K562 (cell line): ENCODE measurements around the gene RAB2B. TPM values are rescaled to one million over a fixed set of nuclear protein-coding genes. Genes with fewer than 3 reads are reported as not detected.
A peak's percentile ranks its signal among the peaks of the same experiment; 100 is the strongest.

Experiments used
- ARID2 ChIP-seq: fragments of 450-650 bp; IDR thresholded peaks from 2 replicates; pipeline ENCODE4 v1.6.1; 2017; ENCODE audit warnings: antibody characterized with exemption, mild to moderate bottlenecking
- CCNT2 ChIP-seq: IDR thresholded peaks from 2 replicates; pipeline ENCODE4 v1.6.1; 2011; ENCODE audit warnings: borderline replicate concordance, low read depth, mild to moderate bottlenecking, moderate library complexity, mixed read lengths, low read length; ENCODE audit not compliant: insufficient read length; ENCODE audit errors: extremely low read depth
- EP400 ChIP-seq: fragments of 450-650 bp; IDR thresholded peaks from 2 replicates; pipeline ENCODE4 v1.6.1; 2017; ENCODE audit warnings: antibody characterized with exemption, mild to moderate bottlenecking, moderate library complexity
- HDGF ChIP-seq: fragments of 450-650 bp; IDR thresholded peaks from 2 replicates; pipeline ENCODE4 v1.6.1; 2016
- LCOR ChIP-seq: sonication (generic); formaldehyde crosslinking; IDR thresholded peaks from 2 replicates; pipeline ENCODE4 v1.8.0; 2022; ENCODE audit warnings: mild to moderate bottlenecking, missing genetic modification reagents
- OTX1 ChIP-seq: fragments of 450-650 bp; formaldehyde crosslinking; IDR thresholded peaks from 2 replicates; pipeline ENCODE4 v1.4.0; 2022; ENCODE audit warnings: mild to moderate bottlenecking
- RCOR1 ChIP-seq, 2 experiments: IDR thresholded peaks; 2 replicates each; pipeline ENCODE4 v1.6.1; 2012; ENCODE audit warnings: low read depth in 2 of 2, low read length in 2 of 2, borderline replicate concordance in 1 of 2, improper control_type of control experiment in 1 of 2
- RUNX1 ChIP-seq: sonication (generic); IDR thresholded peaks from 2 replicates; pipeline ENCODE4 v1.6.1; 2016; ENCODE audit warnings: antibody characterized with exemption, low read depth
- SMARCA4 ChIP-seq: fragments of 450-650 bp; IDR thresholded peaks from 2 replicates; pipeline ENCODE4 v1.6.1; 2016
- U2AF2 ChIP-seq: fragments of 200-400 bp; formaldehyde crosslinking; optimal IDR thresholded peaks from 2 replicates; pipeline ENCODE3; 2017; ENCODE audit warnings: low read depth, mild to moderate bottlenecking, low read length
- ZEB2 ChIP-seq: fragments of 450-650 bp; IDR thresholded peaks from 2 replicates; pipeline ENCODE4 v1.6.1; 2016
- polyA plus RNA-seq, 8 experiments: library from polyadenylated mRNA; depleted of rRNA in 4 of 8; stranded (reverse) in 5 of 8; unstranded in 3 of 8; fragments of >200 nt; fragmentation: Nextera tagmentation in 2 of 8; fragmentation: Illumina TruSeq in 1 of 8; extraction: Ambion mirVana in 2 of 8; extraction: Trizol in 1 of 8; gene quantifications; 2 replicates each; pipeline versions ENCODE4 v1.2.1 to v1.2.3, GENCODE V29; 2011 to 2014; ENCODE audit warnings: inconsistent platforms in 1 of 8, missing spikeins in 1 of 8
- total RNA-seq, 7 experiments: library from RNA; depleted of rRNA in 6 of 7; stranded (reverse); fragments of >200 nt in 6 of 7; fragmentation: Illumina TruSeq in 2 of 7; extraction: Trizol in 2 of 7; gene quantifications; 2 replicates each; pipeline versions ENCODE4 v1.2.1 to v1.2.3, GENCODE V29; 2011 to 2021; ENCODE audit warnings: low replicate concordance in 1 of 7
- TF ChIP-seq, protein P1 (sequence below), 2 experiments: fragments of 450-650 bp in 1 of 2; sonication (generic) in 1 of 2; formaldehyde crosslinking in 1 of 2; IDR thresholded peaks; 2 replicates each; pipeline versions ENCODE4 v1.7.1 to v1.9.0; 2016 to 2022; ENCODE audit warnings: inconsistent platforms in 1 of 2, mild to moderate bottlenecking in 1 of 2, missing genetic modification reagents in 1 of 2
- TF ChIP-seq, protein P2 (sequence below), 3 experiments: IDR thresholded peaks in 2 of 3; conservative IDR thresholded peaks in 1 of 3; 2 replicates each; pipeline ENCODE4 v1.5.1; 2011 to 2012; ENCODE audit warnings: low read length in 3 of 3, mild to moderate bottlenecking in 3 of 3, control low read depth in 2 of 3, improper control_type of control experiment in 1 of 3, inconsistent platforms in 1 of 3, low read depth in 1 of 3, mixed read lengths in 1 of 3, moderate library complexity in 1 of 3; ENCODE audit not compliant: insufficient read depth in 2 of 3
- TF ChIP-seq, protein P3 (sequence below): IDR thresholded peaks from 2 replicates; pipeline ENCODE4 v1.6.1; 2012; ENCODE audit warnings: low read depth, low read length, improper control_type of control experiment, borderline replicate concordance
- TF ChIP-seq, protein P4 (sequence below): IDR thresholded peaks from 2 replicates; pipeline ENCODE4 v1.6.1; 2014; ENCODE audit warnings: antibody characterized with exemption

RAB2B gene
- total and polyA plus RNA-seq, 9 of the 15 experiments (the other 6 are each of a cell fraction or from before 2014, with no cell fraction given) = 4.6 to 19.8 (median 9.8) TPM

DNA sequence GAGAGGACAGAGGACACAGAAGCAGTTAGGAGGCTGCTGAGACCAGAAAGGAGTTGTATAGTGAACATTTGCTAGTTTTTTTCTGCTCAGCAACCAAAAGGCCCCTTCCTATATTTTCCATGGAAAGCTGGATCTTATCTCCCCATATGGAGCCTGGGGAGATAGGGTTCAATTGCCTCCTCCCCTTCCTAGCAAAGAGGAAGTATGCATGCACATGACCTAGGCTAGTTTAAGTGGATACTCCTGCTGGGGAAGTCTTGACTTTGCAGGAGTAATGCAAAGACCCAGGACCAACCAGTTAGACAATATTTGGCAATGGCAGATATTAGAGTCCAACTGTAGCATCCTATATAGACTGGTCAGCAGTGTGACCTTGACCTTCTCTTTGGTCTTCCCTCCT lies 35.9 kb downstream of the RAB2B start (continued):
- TF ChIP-seq U2AF2 = no peak
- TF ChIP-seq HDGF = 0 out of 2 replicates have a peak, but pooled peaks have one; percentile 9
- no peak for TF ChIP-seq OTX1
- TF ChIP-seq, protein P1, sequence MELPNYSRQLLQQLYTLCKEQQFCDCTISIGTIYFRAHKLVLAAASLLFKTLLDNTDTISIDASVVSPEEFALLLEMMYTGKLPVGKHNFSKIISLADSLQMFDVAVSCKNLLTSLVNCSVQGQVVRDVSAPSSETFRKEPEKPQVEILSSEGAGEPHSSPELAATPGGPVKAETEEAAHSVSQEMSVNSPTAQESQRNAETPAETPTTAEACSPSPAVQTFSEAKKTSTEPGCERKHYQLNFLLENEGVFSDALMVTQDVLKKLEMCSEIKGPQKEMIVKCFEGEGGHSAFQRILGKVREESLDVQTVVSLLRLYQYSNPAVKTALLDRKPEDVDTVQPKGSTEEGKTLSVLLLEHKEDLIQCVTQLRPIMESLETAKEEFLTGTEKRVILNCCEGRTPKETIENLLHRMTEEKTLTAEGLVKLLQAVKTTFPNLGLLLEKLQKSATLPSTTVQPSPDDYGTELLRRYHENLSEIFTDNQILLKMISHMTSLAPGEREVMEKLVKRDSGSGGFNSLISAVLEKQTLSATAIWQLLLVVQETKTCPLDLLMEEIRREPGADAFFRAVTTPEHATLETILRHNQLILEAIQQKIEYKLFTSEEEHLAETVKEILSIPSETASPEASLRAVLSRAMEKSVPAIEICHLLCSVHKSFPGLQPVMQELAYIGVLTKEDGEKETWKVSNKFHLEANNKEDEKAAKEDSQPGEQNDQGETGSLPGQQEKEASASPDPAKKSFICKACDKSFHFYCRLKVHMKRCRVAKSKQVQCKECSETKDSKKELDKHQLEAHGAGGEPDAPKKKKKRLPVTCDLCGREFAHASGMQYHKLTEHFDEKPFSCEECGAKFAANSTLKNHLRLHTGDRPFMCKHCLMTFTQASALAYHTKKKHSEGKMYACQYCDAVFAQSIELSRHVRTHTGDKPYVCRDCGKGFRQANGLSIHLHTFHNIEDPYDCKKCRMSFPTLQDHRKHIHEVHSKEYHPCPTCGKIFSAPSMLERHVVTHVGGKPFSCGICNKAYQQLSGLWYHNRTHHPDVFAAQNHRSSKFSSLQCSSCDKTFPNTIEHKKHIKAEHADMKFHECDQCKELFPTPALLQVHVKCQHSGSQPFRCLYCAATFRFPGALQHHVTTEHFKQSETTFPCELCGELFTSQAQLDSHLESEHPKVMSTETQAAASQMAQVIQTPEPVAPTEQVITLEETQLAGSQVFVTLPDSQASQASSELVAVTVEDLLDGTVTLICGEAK (IDR thresholded peaks at IDR 0.05) = no peak
- TF ChIP-seq, protein P1 (CRISPR knock-in tag; IDR thresholded peaks at IDR 0.05) = no peak
- TF ChIP-seq CCNT2 = no peak
- TF ChIP-seq EP400 = no peak
- TF ChIP-seq RUNX1 = no peak
- TF ChIP-seq, protein P2, sequence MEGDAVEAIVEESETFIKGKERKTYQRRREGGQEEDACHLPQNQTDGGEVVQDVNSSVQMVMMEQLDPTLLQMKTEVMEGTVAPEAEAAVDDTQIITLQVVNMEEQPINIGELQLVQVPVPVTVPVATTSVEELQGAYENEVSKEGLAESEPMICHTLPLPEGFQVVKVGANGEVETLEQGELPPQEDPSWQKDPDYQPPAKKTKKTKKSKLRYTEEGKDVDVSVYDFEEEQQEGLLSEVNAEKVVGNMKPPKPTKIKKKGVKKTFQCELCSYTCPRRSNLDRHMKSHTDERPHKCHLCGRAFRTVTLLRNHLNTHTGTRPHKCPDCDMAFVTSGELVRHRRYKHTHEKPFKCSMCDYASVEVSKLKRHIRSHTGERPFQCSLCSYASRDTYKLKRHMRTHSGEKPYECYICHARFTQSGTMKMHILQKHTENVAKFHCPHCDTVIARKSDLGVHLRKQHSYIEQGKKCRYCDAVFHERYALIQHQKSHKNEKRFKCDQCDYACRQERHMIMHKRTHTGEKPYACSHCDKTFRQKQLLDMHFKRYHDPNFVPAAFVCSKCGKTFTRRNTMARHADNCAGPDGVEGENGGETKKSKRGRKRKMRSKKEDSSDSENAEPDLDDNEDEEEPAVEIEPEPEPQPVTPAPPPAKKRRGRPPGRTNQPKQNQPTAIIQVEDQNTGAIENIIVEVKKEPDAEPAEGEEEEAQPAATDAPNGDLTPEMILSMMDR (IDR thresholded peaks at IDR 0.05 in 2 of 3, conservative IDR thresholded peaks at IDR 0.05 in 1 of 3; ENCODE audit: insufficient read depth in 2 of 3, low read depth in 1 of 3, low read length in 3 of 3) = no peak; a peak in 1 of 6 replicates
- TF ChIP-seq SMARCA4 = peak; percentile 39; the same call in 1 of the 2 replicates
- TF ChIP-seq, protein P3, sequence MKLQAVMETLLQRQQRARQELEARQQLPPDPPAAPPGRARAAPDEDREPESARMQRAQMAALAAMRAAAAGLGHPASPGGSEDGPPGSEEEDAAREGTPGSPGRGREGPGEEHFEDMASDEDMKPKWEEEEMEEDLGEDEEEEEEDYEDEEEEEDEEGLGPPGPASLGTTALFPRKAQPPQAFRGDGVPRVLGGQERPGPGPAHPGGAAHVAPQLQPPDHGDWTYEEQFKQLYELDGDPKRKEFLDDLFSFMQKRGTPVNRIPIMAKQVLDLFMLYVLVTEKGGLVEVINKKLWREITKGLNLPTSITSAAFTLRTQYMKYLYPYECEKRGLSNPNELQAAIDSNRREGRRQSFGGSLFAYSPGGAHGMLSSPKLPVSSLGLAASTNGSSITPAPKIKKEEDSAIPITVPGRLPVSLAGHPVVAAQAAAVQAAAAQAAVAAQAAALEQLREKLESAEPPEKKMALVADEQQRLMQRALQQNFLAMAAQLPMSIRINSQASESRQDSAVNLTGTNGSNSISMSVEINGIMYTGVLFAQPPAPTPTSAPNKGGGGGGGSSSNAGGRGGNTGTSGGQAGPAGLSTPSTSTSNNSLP = no peak
- no peak for TF ChIP-seq ZEB2
- TF ChIP-seq, protein P4, sequence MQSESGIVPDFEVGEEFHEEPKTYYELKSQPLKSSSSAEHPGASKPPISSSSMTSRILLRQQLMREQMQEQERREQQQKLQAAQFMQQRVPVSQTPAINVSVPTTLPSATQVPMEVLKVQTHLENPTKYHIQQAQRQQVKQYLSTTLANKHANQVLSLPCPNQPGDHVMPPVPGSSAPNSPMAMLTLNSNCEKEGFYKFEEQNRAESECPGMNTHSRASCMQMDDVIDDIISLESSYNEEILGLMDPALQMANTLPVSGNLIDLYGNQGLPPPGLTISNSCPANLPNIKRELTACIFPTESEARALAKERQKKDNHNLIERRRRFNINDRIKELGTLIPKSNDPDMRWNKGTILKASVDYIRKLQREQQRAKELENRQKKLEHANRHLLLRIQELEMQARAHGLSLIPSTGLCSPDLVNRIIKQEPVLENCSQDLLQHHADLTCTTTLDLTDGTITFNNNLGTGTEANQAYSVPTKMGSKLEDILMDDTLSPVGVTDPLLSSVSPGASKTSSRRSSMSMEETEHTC = peak; percentile 80
- no peak for TF ChIP-seq ARID2
- peak in 1 of 2 experiments; percentile 18; a peak in 1 of 4 replicates for TF ChIP-seq RCOR1 (IDR thresholded peaks at IDR 0.05; ENCODE audit: borderline replicate concordance in 1 of 2, low read depth in 2 of 2, low read length in 2 of 2)
- TF ChIP-seq LCOR (CRISPR knock-in tag) = no peak
